ENCODE results near the gene PLA2G4A.

GRCh38 chr1:186838380-186839040 lies 9.8 kb downstream of the PLA2G4A start:
- TF ChIP-seq EZH2 (IDR thresholded peaks at IDR 0.05; ENCODE audit: insufficient read depth, poor library complexity, severe bottlenecking) (no peak), EZH2phosphoT487 (IDR thresholded peaks at IDR 0.05; ENCODE audit: insufficient read depth, low read depth) (no peak)
